Tibial nerve (tissue), 4 donors: Measurements from ENCODE around the gene ABLIM3. TPM values are rescaled to one million over a fixed set of nuclear protein-coding genes. Genes with fewer than 3 reads are reported as not detected.

Source experiments
- DNase-seq, 2 donors: peaks; one replicate each; pipeline ENCODE4 v3.0.0-alpha.2; 2019; ENCODE audit warnings: low spot score in 2 of 2
- H3K27ac ChIP-seq, 4 donors: fragments of 200-600 bp; sonication (generic) in 3 of 4; one replicate each; pipeline ENCODE4 v1.5.1; 2017 to 2019; ENCODE audit warnings: mild to moderate bottlenecking in 1 of 4
- H3K27me3 ChIP-seq, 2 donors: fragments of 200-600 bp; sonication (generic) in 1 of 2; one replicate each; pipeline versions ENCODE4 v1.5.1 to v1.6.0; 2017 to 2019
- H3K36me3 ChIP-seq, 3 donors: fragments of 200-600 bp; sonication (generic); one replicate each; pipeline ENCODE4 v1.5.1; 2018 to 2019
- H3K4me1 ChIP-seq, 4 donors: fragments of 200-600 bp; sonication (generic) in 3 of 4; one replicate each; pipeline ENCODE4 v1.5.1; 2017 to 2019
- H3K4me3 ChIP-seq, 4 donors: fragments of 200-600 bp; sonication (generic) in 3 of 4; one replicate each; pipeline ENCODE4 v1.5.1; 2017 to 2019; ENCODE audit warnings: mild to moderate bottlenecking in 1 of 4, moderate library complexity in 1 of 4
- H3K9me3 ChIP-seq, 4 donors: fragments of 200-600 bp; sonication (generic) in 3 of 4; one replicate each; pipeline ENCODE4 v1.5.1; 2017 to 2019
- CTCF ChIP-seq, 5 experiments: fragments of 200-600 bp in 3 of 5; fragments of 450-650 bp in 2 of 5; sonication (generic) in 3 of 5; IDR thresholded peaks; one replicate each; pipeline ENCODE4 v1.5.1; 2016 to 2019; ENCODE audit warnings: antibody characterized with exemption in 5 of 5, mild to moderate bottlenecking in 3 of 5, moderate library complexity in 2 of 5
- EP300 ChIP-seq, 2 donors: sonication (generic); formaldehyde crosslinking; IDR thresholded peaks; one replicate each; pipeline ENCODE4 v1.6.1; 2017; ENCODE audit warnings: antibody characterized with exemption in 2 of 2, mild to moderate bottlenecking in 1 of 2
- POLR2A ChIP-seq, 2 donors: fragments of 450-650 bp; IDR thresholded peaks; one replicate each; pipeline ENCODE4 v1.6.1; 2017; ENCODE audit warnings: antibody characterized with exemption in 2 of 2, mild to moderate bottlenecking in 2 of 2, moderate library complexity in 2 of 2
- WGBS, 2 donors: methylation state at CpG; one replicate each; pipeline ENCODE4 v1.1.5; 2018; 5-methylcytosine and 5-hydroxymethylcytosine counted together
- total RNA-seq, 4 donors: library from RNA; depleted of rRNA; stranded (reverse); fragments of >200 nt; gene quantifications; one replicate each; pipeline ENCODE4 v1.1.0, GENCODE V29; 2016

The ABLIM3 gene
- total RNA-seq, 4 donors from 2014 or later, result 50.3 to 75.3 (median 52.3) TPM

- Histone ChIP-seq H3K36me3 (peaks cover 0 to 36% (median 0%) of the 10 kb centered on the region in 3 donors), H3K27ac (no peak overlapping the region), H3K27me3 (no peaks in the 10 kb centered on the region), H3K4me1 (peaks cover 0 to 35% (median 3%) of the 10 kb centered on the region in 4 donors), H3K4me3 (no peak overlapping the region), H3K9me3 (no peaks in the 10 kb centered on the region)
- DNase-seq, result no peak
- TF ChIP-seq CTCF (IDR thresholded peaks at IDR 0.05) (no peak), EP300 (IDR thresholded peaks at IDR 0.05) (no peak), POLR2A (IDR thresholded peaks at IDR 0.05) (no peak)
- WGBS, 2 donors, result 81 to 90% methylated on average over 1 of the region's 1 CpG
Measured at GRCh38 chr5:149219584-149219983, 78.3 kb downstream of the ABLIM3 start.

GRCh38 chr5:149220750-149221149 is 79.5 kb downstream of the ABLIM3 start:
- Histone ChIP-seq H3K27ac (peak overlapping the region in 1 of 4 donors; percentile 18), H3K36me3 (peaks cover 0 to 37% (median 0%) of the 10 kb centered on the region in 3 donors), H3K4me3 (no peak overlapping the region), H3K4me1 (peaks cover 0 to 24% (median 0%) of the 10 kb centered on the region in 4 donors), H3K9me3 (no peaks in the 10 kb centered on the region), H3K27me3 (no peaks in the 10 kb centered on the region)
- TF ChIP-seq POLR2A (IDR thresholded peaks at IDR 0.05) (no peak), EP300 (IDR thresholded peaks at IDR 0.05) (no peak), CTCF (IDR thresholded peaks at IDR 0.05) (no peak)
- 91 to 100% methylated on average over 2 of the region's 2 CpGs for WGBS, 2 donors
- no peak for DNase-seq

- H3K9me3 ChIP-seq, result no peaks in the 10 kb centered on the region
- peaks cover 0 to 20% (median 0%) of the 10 kb centered on the region in 4 donors for H3K4me1 ChIP-seq
- H3K27ac ChIP-seq, result peak overlapping the region in 1 of 4 donors; percentile 18
- WGBS, 2 donors, result 29 to 52% methylated on average over 1 of the region's 1 CpG
- DNase-seq, result no peak
- peaks cover 0 to 37% (median 0%) of the 10 kb centered on the region in 3 donors for H3K36me3 ChIP-seq
- TF ChIP-seq CTCF (IDR thresholded peaks at IDR 0.05) (no peak), POLR2A (IDR thresholded peaks at IDR 0.05) (no peak), EP300 (IDR thresholded peaks at IDR 0.05) (no peak)
- no peak overlapping the region for H3K4me3 ChIP-seq
- no peaks in the 10 kb centered on the region for H3K27me3 ChIP-seq
Measured at GRCh38 chr5:149221326-149221725, 80.0 kb downstream of the ABLIM3 start.

GRCh38 chr5:149221731-149222342 is 80.5 kb downstream of the ABLIM3 start:
- Histone ChIP-seq H3K4me1 (peaks cover 0 to 19% (median 0%) of the 10 kb centered on the region in 4 donors), H3K9me3 (no peaks in the 10 kb centered on the region), H3K4me3 (no peak overlapping the region), H3K27ac (no peak overlapping the region), H3K27me3 (no peaks in the 10 kb centered on the region), H3K36me3 (peaks cover 0 to 36% (median 0%) of the 10 kb centered on the region in 3 donors)
- no peak for DNase-seq
- TF ChIP-seq POLR2A (IDR thresholded peaks at IDR 0.05) (no peak), CTCF (IDR thresholded peaks at IDR 0.05) (no peak), EP300 (IDR thresholded peaks at IDR 0.05) (no peak)
- 77% methylated on average over 4 of the region's 4 CpGs for WGBS, 2 donors

- H3K27ac ChIP-seq, result no peak overlapping the region
- no peaks in the 10 kb centered on the region for H3K27me3 ChIP-seq
- H3K9me3 ChIP-seq, result no peaks in the 10 kb centered on the region
- 85 to 91% methylated on average over 11 of the region's 11 CpGs for WGBS, 2 donors
- peak in 1 of 2 donors; percentile 24 for DNase-seq
- TF ChIP-seq CTCF (IDR thresholded peaks at IDR 0.05) (peak in 1 of 5 experiments; percentile 13), POLR2A (IDR thresholded peaks at IDR 0.05) (no peak), EP300 (IDR thresholded peaks at IDR 0.05) (peak in 1 of 2 donors; percentile 41)
- peaks cover 0 to 25% (median 0%) of the 10 kb centered on the region in 3 donors for H3K36me3 ChIP-seq
- H3K4me1 ChIP-seq, result peaks cover 0 to 17% (median 0%) of the 10 kb centered on the region in 4 donors
- H3K4me3 ChIP-seq, result no peak overlapping the region
Measured at GRCh38 chr5:149223081-149223848, 82.0 kb downstream of the ABLIM3 start.
